LNCAP (cell line): ENCODE data around the gene MRGPRX2.

Experiments used
- CTCF ChIP-seq: fragments of 450-650 bp; IDR thresholded peaks from 2 replicates; pipeline ENCODE4 v1.5.1; 2017; ENCODE audit warnings: mild to moderate bottlenecking

Gene MRGPRX2

GRCh38 chr11:19060629-19061028, at the start of gene MRGPRX2:
Gene MRGPRX2 (minus strand): TSS chr11:19060717. CDS start chr11:19056402, 4,315 bp downstream.
- TF ChIP-seq CTCF: no peak

DNA sequence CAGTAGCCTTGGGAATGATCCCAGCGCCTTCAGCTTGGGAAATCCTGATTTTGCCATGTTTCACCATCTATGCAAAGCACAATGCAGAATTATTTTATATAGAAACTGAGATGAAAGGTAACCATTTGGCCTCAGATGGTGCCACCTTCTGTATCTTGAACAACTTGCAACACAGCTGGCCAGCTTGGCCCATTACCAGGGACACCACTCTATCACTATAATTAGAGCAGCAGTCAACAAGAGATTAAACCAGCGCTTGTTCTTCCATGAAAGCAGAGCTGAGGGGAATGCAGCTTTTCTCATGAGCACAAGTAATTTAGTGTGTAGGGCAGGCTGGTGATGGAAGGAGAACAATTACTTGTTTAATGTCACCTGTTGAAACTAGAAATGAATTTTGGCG, 49.8 kb upstream of the MRGPRX2 start:
- TF ChIP-seq CTCF: no peak

DNA sequence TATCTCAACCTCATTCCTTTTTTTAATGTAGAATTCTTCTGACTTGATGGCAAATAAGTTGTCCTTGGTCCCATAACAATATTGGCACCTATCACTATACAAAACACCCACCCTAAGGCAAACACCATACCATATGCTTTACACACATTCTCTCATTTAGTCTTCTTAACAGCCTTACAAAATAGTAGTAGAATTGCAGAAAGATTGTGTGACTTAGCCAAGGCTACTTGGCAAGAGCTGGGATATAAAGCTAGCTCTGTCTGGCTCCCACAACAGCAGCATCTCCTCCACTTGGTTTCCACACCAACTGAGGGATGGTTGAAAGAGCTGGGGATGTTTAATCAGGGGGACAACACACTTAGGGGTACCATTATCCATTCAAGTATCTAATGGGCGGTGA, 46.6 kb upstream of the MRGPRX2 start:
- TF ChIP-seq CTCF: no peak

- TF ChIP-seq CTCF: no peak
Observed at GRCh38 chr11:19105011-19105410, 44.5 kb upstream of the MRGPRX2 start.

GRCh38 chr11:19102521-19102900, 42.0 kb upstream of the MRGPRX2 start:
- TF ChIP-seq CTCF: no peak

GRCh38 chr11:19101796-19102520, 41.4 kb upstream of the MRGPRX2 start:
- no peak for TF ChIP-seq CTCF

DNA sequence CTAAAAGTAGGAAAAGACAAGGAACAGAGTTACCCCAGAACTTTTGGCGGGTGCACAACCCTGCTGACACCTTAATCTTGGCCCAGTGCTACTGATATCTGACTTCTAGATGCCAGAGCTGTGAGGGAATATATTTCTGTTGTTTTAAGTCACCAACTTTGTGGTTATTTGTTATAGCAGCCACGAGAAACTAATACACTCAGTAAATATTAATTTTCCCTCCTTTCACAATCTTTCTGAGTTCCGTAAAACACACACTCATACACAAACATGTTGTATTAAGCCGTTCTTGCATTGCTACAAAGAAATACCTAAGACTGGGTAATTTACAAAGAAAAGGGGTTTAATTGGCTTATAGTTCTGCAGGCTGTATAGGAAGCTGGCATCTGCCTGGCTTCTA, 40.4 kb upstream of the MRGPRX2 start:
- TF ChIP-seq CTCF: no peak

GRCh38 chr11:19099093-19099492, 38.6 kb upstream of the MRGPRX2 start:
- TF ChIP-seq CTCF: no peak
